Left lobe of liver (tissue), 2 donors: ENCODE data around the gene SNCG. TPM values are rescaled to one million over a fixed set of nuclear protein-coding genes. Genes with fewer than 3 reads are reported as not detected.
"Not testable (repeated sequence)": the region's sequence is repeated elsewhere in the genome, so short reads cannot be mapped to it uniquely, and the experiment has no call there.

Source experiments
- ATAC-seq: fragments of 200-7000 bp; cut with Tn5 transposase; one replicate; pipeline ENCODE4 v1.9.1; 2020; ENCODE audit warnings: mild to moderate bottlenecking, moderate library complexity
- DNase-seq: peaks from one replicate; pipeline ENCODE4 v3.0.0-alpha.2; 2020; ENCODE audit warnings: low spot score
- total RNA-seq: library from RNA; stranded (reverse); gene quantifications from one replicate; pipeline ENCODE4 v1.2.1, GENCODE V29; 2021
- donor health status: DM: no; HTN: no; CAD: no; lungs with moderate emphysema.
- donor health status: DM: no; HTN: yes; CAD: no.

The SNCG gene
- total RNA-seq: 2.0 TPM

DNA sequence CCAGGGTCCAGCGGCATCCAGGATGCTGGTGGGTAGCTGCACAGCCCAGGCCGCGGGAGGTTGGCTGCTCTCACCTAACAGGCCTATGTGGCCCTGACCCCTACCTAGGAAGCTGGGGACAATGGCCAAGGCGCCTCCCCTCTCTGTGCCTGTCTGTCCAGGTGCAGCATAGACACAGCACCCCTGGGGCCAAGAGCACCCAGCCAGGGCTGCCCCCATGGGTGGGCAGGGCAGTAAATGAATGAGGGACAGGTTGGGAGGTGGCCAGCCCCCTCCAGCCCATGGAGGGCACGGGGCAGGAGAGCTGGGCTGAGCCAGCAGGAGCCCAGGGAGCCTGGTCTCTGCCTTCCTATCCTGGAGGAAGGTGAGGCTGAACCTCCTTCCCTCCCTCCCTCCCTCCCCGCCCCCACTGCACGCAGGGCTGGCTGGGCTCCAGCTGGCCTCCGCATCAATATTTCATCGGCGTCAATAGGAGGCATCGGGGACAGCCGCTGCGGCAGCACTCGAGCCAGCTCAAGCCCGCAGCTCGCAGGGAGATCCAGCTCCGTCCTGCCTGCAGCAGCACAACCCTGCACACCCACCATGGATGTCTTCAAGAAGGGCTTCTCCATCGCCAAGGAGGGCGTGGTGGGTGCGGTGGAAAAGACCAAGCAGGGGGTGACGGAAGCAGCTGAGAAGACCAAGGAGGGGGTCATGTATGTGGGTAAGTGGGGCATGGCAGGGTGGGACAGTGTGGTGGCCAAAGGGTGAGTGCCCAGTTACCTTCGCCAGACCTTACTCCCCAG lies at the start of gene SNCG:
SNCG (plus strand) TSS at position 484 of the 785 bp plus-strand sequence; CDS start at position 583, 99 bp downstream.
- peak; percentile 18 for ATAC-seq
- DNase-seq: peak; percentile 52

DNA sequence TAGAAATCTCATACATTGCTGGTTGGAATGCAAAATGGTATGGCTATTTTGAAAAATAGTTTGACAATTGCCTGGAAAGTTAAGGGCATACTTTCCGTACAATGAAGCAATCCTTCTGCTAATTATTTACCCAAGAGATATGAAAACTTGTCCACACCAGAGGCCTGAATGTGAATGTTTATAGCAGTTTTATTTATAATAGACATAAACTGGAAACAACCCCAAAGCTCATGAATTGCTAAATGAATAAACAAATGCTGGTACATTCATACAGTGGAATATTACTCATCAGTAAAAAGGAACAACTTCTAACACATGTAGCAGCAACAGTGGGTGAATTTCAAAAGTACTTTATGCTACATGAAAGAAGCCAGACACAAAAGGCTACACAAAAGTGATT lies 43.7 kb upstream of the SNCG start:
- ATAC-seq: no peak
- no peak for DNase-seq

DNA sequence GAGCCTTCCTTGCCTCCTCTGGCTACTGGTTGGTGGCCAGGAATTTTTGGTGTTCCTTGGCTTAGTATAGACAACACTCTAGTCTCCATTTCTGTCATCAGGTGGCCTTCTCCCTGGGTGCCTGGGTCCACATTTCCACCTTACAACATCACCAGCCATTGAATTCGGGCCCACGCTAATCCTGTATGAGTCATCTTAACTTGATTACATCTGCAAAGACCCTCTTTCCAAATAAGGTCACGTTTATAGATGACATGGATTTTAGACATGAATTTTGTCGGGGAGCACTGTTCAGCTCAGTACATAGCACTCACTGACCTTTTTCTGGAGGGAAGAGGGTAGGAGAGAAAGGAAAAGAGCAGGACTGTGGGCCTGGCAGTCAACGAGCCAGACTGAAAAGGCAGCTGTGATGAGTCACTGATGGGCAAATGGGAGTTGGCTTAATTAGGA lies 40.4 kb upstream of the SNCG start:
- DNase-seq (no peak), ATAC-seq (no peak)

DNA sequence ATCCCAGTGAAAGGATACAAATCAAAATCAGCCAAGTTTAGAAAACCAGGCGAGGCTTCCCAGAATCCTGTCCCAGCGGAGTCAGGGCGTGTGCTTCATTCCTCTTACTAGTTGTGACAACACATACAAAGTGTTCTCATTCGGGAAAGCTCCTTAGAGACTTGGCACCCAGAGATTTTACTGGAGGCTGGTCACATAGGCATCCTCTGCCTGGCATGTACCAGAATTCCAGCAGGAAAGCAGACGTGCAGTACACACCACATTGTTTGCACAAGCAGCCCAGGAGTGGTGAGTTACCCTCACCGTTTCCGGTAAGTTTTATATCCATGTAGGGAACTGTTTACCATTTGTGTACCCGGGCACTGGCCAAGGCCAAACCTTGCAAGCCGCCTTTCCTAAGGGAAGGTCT lies 35.8 kb upstream of the SNCG start:
- DNase-seq: no peak

DNA sequence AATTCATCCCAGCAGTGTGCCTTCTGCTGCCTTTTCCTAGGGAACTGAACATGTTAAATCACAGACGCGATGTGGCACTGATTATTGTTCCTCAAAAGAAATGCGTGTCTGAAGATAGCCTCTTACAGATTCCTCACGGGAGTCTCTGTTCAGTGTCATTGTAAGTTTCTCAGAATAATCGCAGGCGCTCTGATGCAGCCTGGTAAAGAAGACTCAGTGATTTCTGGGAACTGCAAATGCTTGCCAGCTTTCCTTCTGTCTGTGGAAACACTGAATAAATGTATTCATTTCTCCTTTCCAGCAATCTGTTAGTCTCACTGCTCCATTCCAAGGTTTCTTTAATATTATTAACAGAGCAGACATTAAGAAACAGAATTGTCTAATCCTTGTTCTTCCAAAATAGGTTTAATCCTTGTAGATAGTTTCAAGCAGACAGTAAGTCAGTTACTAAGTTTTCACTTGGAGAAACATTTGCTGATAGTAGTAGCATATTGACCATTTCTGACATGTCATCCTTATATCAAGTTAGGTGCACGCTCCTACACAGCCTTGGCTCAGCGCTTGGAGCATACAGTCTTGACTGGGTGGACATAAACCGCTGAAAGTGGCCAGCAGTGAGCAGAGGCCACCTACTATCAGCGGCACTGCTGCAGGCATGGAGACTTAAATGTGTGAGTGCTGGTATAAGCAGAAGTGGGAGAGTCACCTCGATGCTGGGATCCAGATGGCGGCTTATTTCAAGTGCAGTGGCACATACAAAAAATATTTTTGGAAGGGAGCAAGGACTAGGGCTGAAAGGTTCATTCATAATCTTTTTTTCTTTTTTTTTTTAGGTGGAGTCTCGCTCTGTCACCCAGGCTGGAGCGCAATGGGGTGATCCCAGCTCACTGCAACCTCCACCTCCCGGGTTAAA lies 28.7 kb upstream of the SNCG start:
- DNase-seq (no peak), ATAC-seq (no peak)

More for the DNA sequence above, 35.8 kb upstream of the SNCG start:
- no peak for ATAC-seq

DNA sequence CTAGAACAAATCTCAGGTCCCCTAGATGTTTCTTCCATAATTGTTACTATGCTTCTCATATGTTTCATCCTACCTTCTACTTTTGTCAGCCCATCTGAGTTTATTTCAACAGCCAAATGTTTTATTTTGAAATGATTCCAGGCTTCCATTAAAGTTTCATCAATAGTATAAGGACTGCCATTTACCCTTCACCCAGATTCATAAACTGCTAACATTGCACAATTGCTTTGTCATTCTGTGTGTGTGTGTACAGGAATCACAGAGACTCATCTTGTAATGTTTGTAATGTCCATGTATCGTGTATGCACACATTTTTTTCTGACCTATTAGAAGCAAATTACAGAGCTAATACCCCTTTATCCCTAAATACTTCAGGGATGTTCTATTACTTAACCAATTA lies 26.5 kb upstream of the SNCG start:
- no peak for DNase-seq
- peak; percentile 77 for ATAC-seq

DNA sequence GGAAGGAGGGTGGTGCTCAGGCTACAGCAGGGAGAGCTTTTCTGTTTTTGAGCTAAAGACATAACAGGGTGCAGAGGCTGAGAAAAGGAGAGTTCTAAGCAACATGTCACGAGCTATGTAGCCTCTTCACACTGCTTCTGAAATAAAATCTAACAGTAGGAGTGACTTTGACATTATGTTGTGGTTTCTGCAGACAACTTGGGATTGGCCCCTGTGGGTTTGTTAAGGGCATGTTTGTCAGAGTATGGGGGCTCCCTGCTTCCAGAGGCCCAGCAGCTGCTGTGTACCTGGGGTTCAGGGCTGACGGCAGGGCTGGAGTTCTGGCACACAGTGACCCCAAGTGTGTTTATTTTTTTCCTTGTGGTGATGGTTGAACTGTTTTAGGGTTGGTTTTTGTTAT lies 25.7 kb upstream of the SNCG start:
- ATAC-seq (no peak), DNase-seq (no peak)

DNA sequence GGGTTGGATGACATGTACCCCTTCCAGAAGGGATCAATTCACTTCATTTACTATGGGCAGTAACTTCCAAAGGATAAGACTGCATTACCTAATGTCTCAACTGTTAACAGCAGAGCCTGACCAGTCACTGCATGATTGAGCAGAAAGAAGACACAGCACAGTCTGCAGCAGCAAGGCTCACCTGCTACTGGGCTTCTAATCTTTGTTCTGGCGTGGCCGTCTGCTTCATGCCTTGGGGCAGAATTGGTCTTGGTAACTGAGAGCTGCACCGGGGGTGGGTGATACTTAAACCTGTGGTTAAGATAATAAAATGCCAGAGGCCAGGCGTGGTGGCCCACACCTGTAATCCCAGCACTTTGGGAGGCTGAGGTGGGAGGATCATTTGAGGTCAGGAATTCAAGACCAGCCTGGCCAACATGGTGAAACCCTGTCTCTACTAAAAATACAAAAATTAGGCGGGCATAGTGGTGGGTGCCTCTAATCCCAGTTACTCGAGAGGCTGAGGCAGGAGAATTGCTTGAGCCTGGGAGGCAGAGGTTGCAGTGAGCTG lies 24.2 kb upstream of the SNCG start:
- DNase-seq (peak; percentile 42), ATAC-seq (peak; percentile 25)

DNA sequence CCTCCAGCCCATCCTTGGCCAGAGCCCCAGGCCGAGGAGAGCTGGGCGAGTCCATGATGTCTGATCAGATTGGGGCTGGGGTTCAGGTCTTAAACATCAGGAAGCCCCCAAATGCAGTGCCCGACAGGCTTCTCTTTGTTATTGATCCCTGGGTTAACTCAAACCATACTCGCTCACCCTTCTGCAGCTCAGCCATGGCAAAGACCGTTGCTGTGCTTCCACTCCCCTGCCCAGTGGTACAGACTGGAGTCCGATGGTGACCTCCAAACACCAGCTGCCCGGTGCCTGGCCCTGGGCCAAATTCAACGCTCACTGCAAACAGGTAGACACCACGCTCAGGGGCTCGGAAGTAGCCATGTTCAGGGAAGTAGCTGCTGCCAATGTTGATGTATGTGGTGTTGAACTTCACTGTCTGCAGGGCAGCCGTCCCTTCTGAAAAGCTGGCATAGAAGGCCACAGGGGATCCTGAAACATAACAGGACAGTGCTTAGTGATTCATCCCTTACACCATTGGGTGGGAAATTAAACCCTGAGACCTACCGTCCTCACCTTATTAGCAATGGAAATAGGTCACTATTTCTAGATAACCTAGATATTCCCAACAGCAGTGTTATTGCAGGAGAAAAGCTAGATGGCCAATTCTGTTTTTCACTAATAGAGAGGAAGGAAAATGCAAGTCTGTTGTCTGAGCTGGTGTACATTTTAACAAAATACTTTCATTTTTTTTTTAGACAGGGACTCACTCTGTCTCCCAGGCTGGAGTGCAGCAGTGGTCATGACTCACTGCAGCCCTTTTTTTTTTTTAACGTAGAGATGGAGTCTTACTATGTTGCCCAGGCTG lies 21.5 kb upstream of the SNCG start:
- no peak for ATAC-seq
- DNase-seq: peak; percentile 55

DNA sequence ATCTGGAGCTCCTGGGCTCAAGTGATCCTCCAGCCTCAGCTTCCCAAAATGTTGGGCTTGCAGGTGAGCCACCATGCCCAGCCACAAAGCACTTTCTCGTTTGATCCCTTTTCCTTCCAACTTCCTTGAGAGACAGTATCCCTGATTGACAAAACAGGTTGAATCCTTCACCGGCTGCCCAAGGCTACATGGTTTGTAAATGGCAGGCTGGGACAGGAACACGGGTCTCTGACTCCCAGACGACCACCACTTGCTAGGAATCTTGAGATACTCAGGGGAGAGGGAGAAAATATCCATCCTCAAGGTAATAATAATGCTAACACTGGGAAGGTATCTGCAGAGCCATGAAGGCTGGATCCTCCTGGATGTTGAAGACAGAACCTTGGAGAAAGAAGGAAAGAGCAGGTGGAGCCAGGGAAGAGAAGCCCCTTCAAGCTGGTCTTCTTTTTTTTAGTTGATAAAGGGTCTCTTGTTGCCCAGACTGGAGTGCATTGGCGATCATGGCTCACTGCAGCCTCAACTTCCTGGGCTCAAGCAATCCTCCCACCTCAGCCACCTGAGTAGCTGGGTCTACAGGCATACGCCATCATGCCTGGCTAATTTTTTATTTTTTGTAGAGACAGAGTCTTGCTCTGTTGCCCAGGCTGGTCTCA lies 20.8 kb upstream of the SNCG start:
- ATAC-seq (no peak), DNase-seq (peak; percentile 30)

DNA sequence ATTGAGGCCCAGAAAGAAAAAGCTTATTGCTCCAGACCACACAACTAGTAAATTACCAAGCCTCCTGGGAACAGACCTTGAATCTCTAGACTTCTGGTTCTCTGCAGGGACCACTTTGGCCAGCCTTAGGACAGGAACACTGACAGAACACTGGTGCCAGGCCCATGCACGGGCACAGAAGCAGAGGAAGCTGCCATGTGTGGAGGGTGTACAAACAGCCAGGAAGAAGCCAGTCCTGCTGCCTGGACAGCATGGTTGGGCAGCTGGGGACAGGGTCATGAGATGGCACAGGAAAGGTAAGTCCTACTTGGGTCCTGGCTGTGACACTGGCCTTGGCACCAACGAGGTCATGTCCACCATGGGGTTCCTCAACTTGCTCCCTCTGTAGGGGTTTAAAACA lies 20.1 kb upstream of the SNCG start:
- ATAC-seq (no peak), DNase-seq (peak; percentile 40)

DNA sequence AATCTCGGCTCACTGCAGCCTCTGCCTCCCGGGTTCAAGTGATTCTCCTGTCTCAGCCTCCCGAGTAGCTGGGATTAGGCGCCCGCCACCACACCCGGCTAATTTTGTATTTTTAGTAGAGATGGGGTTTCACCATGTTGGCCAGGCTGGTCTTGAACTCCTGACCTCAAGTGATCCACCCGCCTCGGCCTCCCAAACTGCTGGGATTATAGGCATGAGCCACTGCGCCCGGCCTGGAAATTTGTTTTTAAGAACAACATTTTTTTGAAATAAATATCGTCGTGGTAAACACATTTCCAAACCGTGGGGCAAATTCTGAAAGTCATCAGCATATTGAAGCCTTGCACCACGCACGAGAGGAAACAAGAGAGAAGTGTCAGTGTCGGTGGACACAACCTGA lies 18.3 kb upstream of the SNCG start:
- DNase-seq: peak; percentile 42
- ATAC-seq: not testable (repeated sequence)

DNA sequence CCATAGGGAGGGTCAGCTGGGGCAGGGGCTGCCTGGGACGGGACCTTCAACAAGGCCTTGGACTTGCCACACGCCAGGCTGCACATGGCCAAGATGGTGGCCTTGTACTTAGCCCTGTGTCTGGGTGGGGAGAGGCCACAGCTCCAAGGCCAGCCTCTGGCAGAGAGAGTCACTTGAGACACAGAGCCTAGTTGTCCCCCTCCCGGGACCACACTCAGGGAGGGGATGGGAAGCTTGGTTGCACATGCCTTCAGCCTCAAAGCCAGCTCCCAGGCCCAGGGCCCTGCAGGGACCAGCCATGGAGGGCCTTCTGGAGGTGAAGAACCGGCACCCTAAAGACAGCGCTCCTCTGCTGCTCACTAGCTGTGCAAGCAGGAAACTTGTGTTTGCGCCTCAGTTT lies 17.7 kb upstream of the SNCG start:
- DNase-seq (peak; percentile 42), ATAC-seq (no peak)

DNA sequence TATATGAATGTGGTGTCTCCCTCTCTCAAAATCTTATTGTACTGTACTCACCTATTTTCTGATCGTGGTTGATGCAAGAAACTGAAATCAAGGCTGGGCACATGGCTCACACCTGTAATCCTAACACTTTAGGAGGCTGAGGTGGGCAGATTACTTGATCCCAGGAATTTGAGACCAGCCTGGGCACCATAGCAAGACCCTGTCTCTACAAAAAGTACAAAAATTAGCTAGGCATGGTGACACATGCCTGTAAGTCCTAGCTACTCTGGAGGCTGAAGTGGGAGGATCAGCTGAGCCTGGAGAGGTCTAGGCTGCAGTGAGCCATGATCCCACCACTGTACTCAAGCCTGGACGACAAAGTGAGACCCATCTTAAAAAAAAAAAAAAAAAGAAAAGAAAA lies 17.0 kb upstream of the SNCG start:
- ATAC-seq: no peak
- DNase-seq: no peak

DNA sequence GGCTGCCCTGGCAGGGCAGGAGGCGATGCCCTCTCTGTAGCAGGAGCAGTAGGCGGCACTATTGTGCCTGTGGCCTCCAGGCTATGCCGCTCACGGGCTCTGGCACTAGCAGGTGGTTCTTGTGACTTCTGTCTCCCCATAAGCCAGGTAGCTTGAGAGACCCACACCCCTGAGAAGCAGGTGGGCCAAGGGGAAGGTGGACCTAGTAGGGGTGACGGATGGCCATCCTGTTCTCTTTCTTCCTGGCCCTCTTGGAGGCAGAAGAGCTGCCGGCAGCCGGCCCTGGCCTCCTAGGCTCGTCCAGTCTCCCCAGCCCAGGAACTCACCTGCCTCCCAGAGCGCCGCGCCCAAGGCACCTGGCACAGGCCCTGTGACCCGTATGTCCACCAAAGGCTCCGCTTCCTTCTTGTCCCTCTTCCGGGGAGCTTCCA lies 16.4 kb upstream of the SNCG start:
- ATAC-seq (peak; percentile 17), DNase-seq (peak; percentile 46)

DNA sequence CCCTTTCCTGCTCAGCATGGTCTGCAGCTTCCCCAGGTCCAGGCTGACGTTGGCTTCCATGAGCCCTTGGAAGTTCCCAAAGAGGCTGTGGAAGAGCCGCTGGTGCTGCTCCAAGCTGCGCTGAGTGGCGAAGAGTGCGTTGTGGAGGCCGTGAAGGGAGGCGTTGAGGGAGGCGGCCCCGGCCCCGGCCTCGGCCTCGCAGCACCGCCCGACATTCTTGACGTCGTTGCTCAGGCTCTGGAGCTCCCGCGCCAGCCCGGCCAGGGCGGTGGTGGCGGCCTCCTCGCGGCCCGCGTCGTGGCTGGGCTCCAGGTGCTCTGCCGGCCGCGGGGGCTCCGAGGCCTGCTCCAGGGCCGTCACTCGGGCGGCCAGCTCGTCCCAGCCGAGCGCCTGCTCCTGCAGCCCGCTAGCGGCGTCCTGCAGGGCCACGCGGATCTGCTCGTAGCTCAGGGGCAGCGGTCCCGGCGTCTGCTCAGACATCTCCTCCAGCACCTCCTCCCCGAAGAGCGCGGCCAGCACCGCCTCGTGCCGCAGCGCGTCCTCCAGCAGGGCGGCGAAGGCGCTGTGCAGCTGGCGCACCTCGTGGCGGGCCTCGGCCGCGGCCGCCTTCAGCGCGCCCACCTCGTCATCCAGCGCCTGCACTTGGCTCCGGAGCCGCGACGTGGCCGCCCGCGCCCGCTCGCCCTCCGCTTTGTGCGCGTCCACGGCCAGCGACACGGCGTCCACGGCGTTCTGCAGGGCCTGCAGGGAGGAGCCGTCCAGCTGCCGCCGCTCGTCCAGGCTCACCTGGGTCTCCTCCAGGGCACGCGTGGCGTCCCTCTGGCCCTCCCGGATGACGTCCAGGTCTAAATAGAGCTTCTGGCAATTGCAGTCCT lies 15.7 kb upstream of the SNCG start:
- ATAC-seq (no peak), DNase-seq (peak; percentile 45)

DNA sequence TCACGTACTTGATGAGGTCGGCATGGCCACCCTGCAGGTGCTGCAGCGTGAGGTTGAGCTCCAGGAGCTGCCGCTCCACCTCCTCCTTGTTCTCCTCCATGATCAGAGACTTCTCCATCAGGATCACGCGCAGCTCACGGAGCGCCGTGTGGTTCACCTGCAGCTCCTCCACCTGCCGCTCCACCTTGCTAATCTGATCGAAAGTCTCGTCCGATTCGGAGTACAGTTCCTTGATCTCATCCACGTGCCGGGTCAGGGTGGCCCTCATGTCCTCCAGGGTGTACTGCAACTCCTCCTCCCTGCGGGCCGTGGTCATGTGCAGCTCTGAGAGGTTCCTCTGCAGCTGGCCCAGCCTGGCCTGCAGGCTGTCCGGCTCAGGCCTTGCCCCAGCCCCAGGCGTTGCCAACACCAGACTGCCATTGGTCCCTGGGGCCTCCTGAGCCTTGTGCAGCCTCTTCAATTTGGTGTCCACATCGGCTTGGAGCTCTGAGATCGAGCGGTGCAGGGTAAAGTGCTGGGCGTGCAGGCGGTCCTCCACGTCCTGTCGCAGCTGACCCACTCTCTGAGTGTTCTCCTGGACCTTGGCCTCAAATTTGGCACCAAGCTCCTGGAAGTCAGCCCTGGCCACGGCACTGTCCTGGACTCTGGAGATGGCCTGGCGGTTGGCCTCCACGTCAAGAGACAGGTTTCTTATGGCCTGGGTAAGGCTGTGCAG lies 14.9 kb upstream of the SNCG start:
- peak; percentile 77 for ATAC-seq

DNA sequence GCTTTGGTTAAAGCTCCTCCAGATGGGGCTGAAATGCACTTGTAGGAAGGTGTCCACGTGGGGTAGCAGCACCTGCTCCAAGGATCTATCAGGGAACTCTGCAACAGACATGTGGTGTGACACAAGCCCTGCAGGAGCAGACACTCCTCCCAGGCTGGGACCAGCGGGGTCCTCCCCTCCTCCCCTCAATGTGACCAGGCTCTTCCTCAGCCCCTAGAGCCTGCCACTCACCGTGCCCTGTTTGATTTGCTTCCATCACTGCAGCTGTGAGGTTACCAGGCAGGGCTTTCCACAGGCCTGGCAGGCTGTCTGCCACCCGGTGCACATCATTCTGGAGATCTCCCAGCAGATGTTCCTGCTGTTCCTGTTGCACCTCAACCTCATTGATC lies 14.4 kb upstream of the SNCG start:
- DNase-seq (peak; percentile 54), ATAC-seq (peak; percentile 39)

More for the DNA sequence above, 14.9 kb upstream of the SNCG start:
- peak; percentile 93 for DNase-seq
